HCT116 (cell line): ENCODE measurements around the gene RREB1. TPM values are rescaled to one million over a fixed set of nuclear protein-coding genes. Genes with fewer than 3 reads are reported as not detected.
A peak's percentile ranks its signal among the peaks of the same experiment; 100 is the strongest.

Experiments
- ATAC-seq: fragments of 200-7000 bp; cut with Tn5 transposase; 2 replicates; pipeline ENCODE4 v1.9.1; 2020; ENCODE audit warnings: mild to moderate bottlenecking, moderate library complexity
- BruUV-seq: library from RNA; stranded (reverse); fragments of 400-500 nt; replicated peaks from 2 replicates; lab custom pipeline; 2021; lab: Mats Ljungman, UMichigan
- CTCF ChIA-PET: fragments of 300-600 bp; sonication (Branson Sonifier 250); formaldehyde crosslinking; loops from one replicate; lab custom pipeline; 2021; ENCODE audit warnings: antibody characterized with exemption; lab: Charles Lee
- POLR2A ChIA-PET: fragments of 300-600, 350-600 bp; sonication (Branson Sonifier 250); formaldehyde crosslinking; loops from one replicate; lab custom pipeline; 2021; ENCODE audit warnings: antibody characterized with exemption; lab: Charles Lee
- RAD21 ChIA-PET, 2 experiments: fragments of 300-600 bp; sonication (Branson Sonifier 250); formaldehyde crosslinking; loops; one replicate each; lab custom pipeline; 2023; ENCODE audit warnings: low total read pairs in 2 of 2; ENCODE audit not compliant: uncharacterized antibody in 2 of 2, unreplicated experiment in 2 of 2, low non-redundant PET in 1 of 2; lab: Charles Lee
- DNase-seq: peaks from one replicate; pipeline ENCODE4 v3.0.0-alpha.2; 2010; ENCODE audit warnings: low read depth, low spot score
- H2AFZ ChIP-seq: fragments of 200-600 bp; shearing (Covaris generic), sonication (generic); 2 replicates; pipeline ENCODE4 v1.6.1; 2017; ENCODE audit warnings: low read depth, mixed run types, mixed read lengths, antibody characterized with exemption, low read length; ENCODE audit not compliant: poor library complexity, severe bottlenecking
- H3K27ac ChIP-seq: 2 replicates; pipeline ENCODE4 v1.5.1; 2012; ENCODE audit warnings: low read depth, low read length
- H3K27me3 ChIP-seq: fragments of 200-600 bp; sonication (generic); 2 replicates; pipeline ENCODE4 v1.6.1; 2016; ENCODE audit warnings: mixed run types, low read length, mixed read lengths; ENCODE audit not compliant: insufficient read depth
- H3K36me3 ChIP-seq, 2 experiments: fragments of 200-500 bp in 1 of 2; fragments of 200-600 bp in 1 of 2; sonication (Bioruptor generic) in 1 of 2; sonication (generic) in 1 of 2; 2 replicates each; pipeline versions ENCODE4 v1.5.1 to v1.6.1; 2014 to 2016; ENCODE audit warnings: low read length in 2 of 2, inconsistent platforms in 1 of 2, mixed read lengths in 1 of 2, mixed run types in 1 of 2; ENCODE audit not compliant: insufficient read depth in 2 of 2, control insufficient read depth in 1 of 2
- H3K4me1 ChIP-seq, 2 experiments: fragments of 200-600 bp in 1 of 2; sonication (generic) in 1 of 2; 2 replicates each; pipeline versions ENCODE4 v1.5.1 to v1.6.1; 2012 to 2017; ENCODE audit warnings: low read length in 2 of 2, inconsistent platforms in 1 of 2, mild to moderate bottlenecking in 1 of 2, mixed read lengths in 1 of 2, mixed run types in 1 of 2, moderate library complexity in 1 of 2; ENCODE audit not compliant: insufficient read depth in 2 of 2, control insufficient read depth in 1 of 2
- H3K4me2 ChIP-seq: fragments of 200-600 bp; sonication (generic); 2 replicates; pipeline ENCODE4 v1.6.1; 2017; ENCODE audit warnings: mixed run types, low read length, mixed read lengths
- H3K4me3 ChIP-seq, 2 experiments: fragments of 200-600 bp in 1 of 2; sonication (generic) in 1 of 2; replicated peaks in 1 of 2; 2 replicates each; pipeline ENCODE4 v1.5.1; 2011 to 2016; ENCODE audit warnings: low read length in 2 of 2, control low read depth in 1 of 2, low read depth in 1 of 2, mild to moderate bottlenecking in 1 of 2, mixed read lengths in 1 of 2, mixed run types in 1 of 2
- H3K79me2 ChIP-seq: fragments of 200-600 bp; sonication (generic); 2 replicates; pipeline ENCODE4 v1.6.1; 2017; ENCODE audit warnings: mild to moderate bottlenecking, mixed run types, low read length, moderate library complexity, mixed read lengths; ENCODE audit not compliant: insufficient read depth
- H3K9ac ChIP-seq: fragments of 200-600 bp; sonication (generic); 2 replicates; pipeline ENCODE4 v1.6.1; 2016; ENCODE audit warnings: low read length, mixed read lengths
- H3K9me2 ChIP-seq: fragments of 200-600 bp; sonication (generic), shearing (Covaris generic); 2 replicates; pipeline ENCODE4 v1.6.1; 2017; ENCODE audit warnings: mixed run types, mild to moderate bottlenecking, moderate library complexity; ENCODE audit not compliant: insufficient read depth
- H3K9me3 ChIP-seq, 2 experiments: fragments of 200-500 bp in 1 of 2; fragments of 200-600 bp in 1 of 2; sonication (Bioruptor generic) in 1 of 2; sonication (generic) in 1 of 2; 2 replicates each; pipeline ENCODE4 v1.6.1; 2014 to 2017; ENCODE audit warnings: low read length in 2 of 2, mixed read lengths in 2 of 2, inconsistent platforms in 1 of 2, low read depth in 1 of 2, mild to moderate bottlenecking in 1 of 2, mixed run types in 1 of 2, moderate library complexity in 1 of 2; ENCODE audit not compliant: control insufficient read depth in 1 of 2, insufficient read depth in 1 of 2
- H4K20me1 ChIP-seq: fragments of 200-600 bp; sonication (generic), shearing (Covaris generic); 2 replicates; pipeline ENCODE4 v1.6.1; 2017; ENCODE audit warnings: mixed run types, mild to moderate bottlenecking, moderate library complexity; ENCODE audit not compliant: insufficient read depth
- ATF3 ChIP-seq: IDR thresholded peaks from 2 replicates; pipeline ENCODE4 v1.6.1; 2012
- CBX3 ChIP-seq: IDR thresholded peaks from 2 replicates; pipeline ENCODE4 v1.6.1; 2012; ENCODE audit warnings: low read depth
- CEBPB ChIP-seq: IDR thresholded peaks from 2 replicates; pipeline ENCODE4 v1.6.1; 2012; ENCODE audit warnings: low read depth
- CTCF ChIP-seq, 3 experiments: fragments of 200-600 bp in 1 of 3; sonication (generic) in 1 of 3; IDR thresholded peaks in 2 of 3; conservative IDR thresholded peaks in 1 of 3; 2 replicates each; pipeline ENCODE4 v1.5.1; 2012 to 2017; ENCODE audit warnings: low read depth in 2 of 3, low read length in 2 of 3, antibody characterized with exemption in 1 of 3, borderline replicate concordance in 1 of 3, control low read depth in 1 of 3, mild to moderate bottlenecking in 1 of 3, mixed read lengths in 1 of 3, mixed run types in 1 of 3, moderate library complexity in 1 of 3; ENCODE audit not compliant: insufficient read depth in 1 of 3
- EGR1 ChIP-seq: IDR thresholded peaks from 2 replicates; pipeline ENCODE4 v1.6.1; 2012; ENCODE audit warnings: low read depth
- EZH2 ChIP-seq: fragments of 200-600 bp; sonication (generic); IDR thresholded peaks from 2 replicates; pipeline ENCODE4 v1.6.1; 2017; ENCODE audit warnings: antibody characterized with exemption, mixed run types
- EZH2phosphoT487 ChIP-seq: fragments of 200-600 bp; IDR thresholded peaks from 2 replicates; pipeline ENCODE4 v1.6.1; 2018; ENCODE audit warnings: antibody characterized with exemption, borderline replicate concordance
- FOSL1 ChIP-seq: IDR thresholded peaks from 2 replicates; pipeline ENCODE4 v1.6.1; 2012; ENCODE audit warnings: low read depth
- JUND ChIP-seq: IDR thresholded peaks from 2 replicates; pipeline ENCODE4 v1.6.1; 2012
- POLR2A ChIP-seq: IDR thresholded peaks from 2 replicates; pipeline ENCODE4 v1.7.0; 2011; ENCODE audit warnings: borderline replicate concordance; ENCODE audit not compliant: insufficient read depth, insufficient read length; ENCODE audit errors: extremely low read depth
- POLR2AphosphoS5 ChIP-seq: IDR thresholded peaks from 2 replicates; pipeline ENCODE4 v1.6.1; 2011; ENCODE audit warnings: mild to moderate bottlenecking, low read depth, low read length, moderate library complexity
- REST ChIP-seq: IDR thresholded peaks from 2 replicates; pipeline ENCODE4 v1.6.1; 2012; ENCODE audit warnings: low read depth
- SIN3A ChIP-seq: IDR thresholded peaks from 2 replicates; pipeline ENCODE4 v1.6.1; 2012; ENCODE audit warnings: low read depth
- SP1 ChIP-seq: IDR thresholded peaks from 2 replicates; pipeline ENCODE4 v1.6.1; 2012; ENCODE audit warnings: low read depth
- SRF ChIP-seq: IDR thresholded peaks from 2 replicates; pipeline ENCODE4 v1.6.1; 2012; ENCODE audit warnings: low read depth
- TCF7L2 ChIP-seq: IDR thresholded peaks from 2 replicates; pipeline ENCODE4 v1.7.0; 2011; ENCODE audit warnings: borderline replicate concordance, inconsistent platforms; ENCODE audit not compliant: insufficient read depth, insufficient read length; ENCODE audit errors: extremely low read depth
- ZBTB33 ChIP-seq: IDR thresholded peaks from 2 replicates; pipeline ENCODE4 v1.6.1; 2011; ENCODE audit warnings: mild to moderate bottlenecking, low read length, moderate library complexity; ENCODE audit not compliant: insufficient replicate concordance; ENCODE audit errors: extremely low read depth
- ZFX ChIP-seq: fragments of 450-650 bp; IDR thresholded peaks from 2 replicates; pipeline ENCODE4 v1.6.1; 2017
- ZNF274 ChIP-seq: fragments of 200-500 bp; sonication (Bioruptor generic); IDR thresholded peaks from 2 replicates; pipeline ENCODE4 v1.6.1; 2014; ENCODE audit warnings: mild to moderate bottlenecking, low read depth, low read length, inconsistent platforms
- intact Hi-C: fragments of 100-400 bp; cut with micrococcal nuclease; formaldehyde crosslinking; loops from 2 replicates; pipeline ENCODE4 v1.10.0; 2022
- total RNA-seq: library from RNA; stranded (reverse); gene quantifications from one replicate; pipeline ENCODE4 v1.2.1, GENCODE V29; 2021; ENCODE audit not compliant: unreplicated experiment

RREB1 gene
- total RNA-seq, 1 experiment from 2014 or later: 47.9 TPM

GRCh38 chr6:7161845-7162244 lies 54.1 kb downstream of the RREB1 start:
- Histone ChIP-seq H3K9ac (no peak overlapping the region), H3K27me3 (no peaks in the 10 kb centered on the region), H4K20me1 (peaks cover 8% of the 10 kb centered on the region; the same call in 1 of the 2 replicates), H3K4me1 (peaks cover 28 to 85% of the 10 kb centered on the region in 2 experiments), H3K79me2 (peaks cover 94% of the 10 kb centered on the region)
- POLR2A ChIA-PET: no interaction called here
- no peak for TF ChIP-seq POLR2A
- no peak for TF ChIP-seq POLR2AphosphoS5
- no peak for TF ChIP-seq CEBPB
- no peak for TF ChIP-seq SRF
- no peak for TF ChIP-seq TCF7L2
- TF ChIP-seq CBX3: no peak
- no peak for TF ChIP-seq EZH2phosphoT487
- no peak for TF ChIP-seq EZH2
- no peak for TF ChIP-seq ZBTB33
- no peak for TF ChIP-seq ZNF274
- no peak for TF ChIP-seq FOSL1
- no peak for TF ChIP-seq SIN3A
- TF ChIP-seq JUND: no peak
- no peak for TF ChIP-seq ATF3
- no peak for TF ChIP-seq ZFX
- no peak for TF ChIP-seq EGR1
- no peak for TF ChIP-seq CTCF (IDR thresholded peaks at IDR 0.05 in 2 of 3, conservative IDR thresholded peaks at IDR 0.05 in 1 of 3; ENCODE audit: borderline replicate concordance in 1 of 3, insufficient read depth in 1 of 3, low read depth in 2 of 3, low read length in 2 of 3)
- no peak for TF ChIP-seq SP1
- TF ChIP-seq REST: no peak
- TF ChIP-seq, all 23 proteins: peak for 0
- Histone ChIP-seq H3K9me2 (no peaks in the 10 kb centered on the region), H3K9me3 (no peaks in the 10 kb centered on the region), H3K27ac (no peak overlapping the region), H2AFZ (no peak overlapping the region), H3K4me3 (no peak overlapping the region), H3K4me2 (0 out of 2 replicates have a peak overlapping the region, but pooled peaks have one; percentile 49), H3K36me3 (no peaks in the 10 kb centered on the region)
- intact Hi-C loops: no loop called here
- ChIA-PET CTCF (no interaction called here), RAD21 (no interaction called here)
- DNase-seq: no peak
- BruUV-seq: no TSS peak
- no peak for ATAC-seq
